Aorta (tissue), 5 donors: ENCODE data around the gene DPYSL4. TPM values are rescaled to one million over a fixed set of nuclear protein-coding genes. Genes with fewer than 3 reads are reported as not detected.
"Not testable (repeated sequence)": the region's sequence is repeated elsewhere in the genome, so short reads cannot be mapped to it uniquely, and the experiment has no call there.

Source experiments
- ATAC-seq: fragments of 200-7000 bp; cut with Tn5 transposase; one replicate; pipeline ENCODE4 v1.9.1; 2022; ENCODE audit warnings: moderate library complexity; ENCODE audit not compliant: low FRiP score
- DNase-seq, 2 donors: peaks; one replicate each; pipeline ENCODE4 v3.0.0-alpha.2; 2020
- H3K27ac ChIP-seq, 2 donors: one replicate each; pipeline ENCODE4 v1.5.1; 2013; ENCODE audit warnings: low read length in 2 of 2, mild to moderate bottlenecking in 2 of 2, moderate library complexity in 2 of 2, control low read depth in 1 of 2, inconsistent platforms in 1 of 2, low read depth in 1 of 2
- H3K27me3 ChIP-seq, 2 donors: one replicate each; pipeline ENCODE4 v1.6.1; 2013; ENCODE audit warnings: control low read depth in 1 of 2, low read length in 1 of 2, mild to moderate bottlenecking in 1 of 2, moderate library complexity in 1 of 2; ENCODE audit not compliant: insufficient read depth in 2 of 2, control insufficient read depth in 1 of 2
- H3K36me3 ChIP-seq, 2 donors: one replicate each; pipeline ENCODE4 v1.6.1; 2013; ENCODE audit warnings: control low read depth in 1 of 2, low read length in 1 of 2, mild to moderate bottlenecking in 1 of 2; ENCODE audit not compliant: insufficient read depth in 2 of 2, control insufficient read depth in 1 of 2
- H3K4me1 ChIP-seq, 2 donors: one replicate each; pipeline ENCODE4 v1.6.1; 2013; ENCODE audit warnings: low read length in 2 of 2, control low read depth in 1 of 2, mild to moderate bottlenecking in 1 of 2, moderate library complexity in 1 of 2; ENCODE audit not compliant: insufficient read depth in 2 of 2, control insufficient read depth in 1 of 2
- H3K4me3 ChIP-seq, 2 donors: one replicate each; pipeline ENCODE4 v1.5.1; 2013; ENCODE audit warnings: low read length in 2 of 2, control low read depth in 1 of 2, mild to moderate bottlenecking in 1 of 2
- H3K9me3 ChIP-seq: one replicate; pipeline ENCODE4 v1.6.1; 2013; ENCODE audit warnings: mild to moderate bottlenecking, low read length; ENCODE audit not compliant: control insufficient read depth
- WGBS, 2 donors: extraction: QIAGEN DNeasy Blood & Tissue Kit; methylation state at CpG; one replicate each; pipeline ENCODE4 v1.1.7; 2013; 5-methylcytosine and 5-hydroxymethylcytosine counted together
- intact Hi-C, 2 donors: fragments of 100-400 bp; cut with DNase I; formaldehyde crosslinking; loops; one replicate each; pipeline versions ENCODE4 v1.14.2 to v1.15.0; 2022
- polyA plus RNA-seq, 2 donors: library from polyadenylated mRNA; stranded (reverse); fragments of 200-250 nt; gene quantifications; one replicate each; pipeline ENCODE4 v1.2.3, GENCODE V29; 2013
- total RNA-seq, 2 donors: library from RNA; stranded (reverse); fragmentation: NEBNext Ultra II Directional; extraction: Animal tissue kit (Norgen Biotek cat#: 25700); gene quantifications; one replicate each; pipeline ENCODE4 v1.2.1, GENCODE V29; 2021
- donor health status: healthy with polysubstance abuse.
- donor health status: Bipolar disorder and iron deficiency.
- donor health status: DM: no; HTN: no; CAD: no.
- donor health status: DM: no; HTN: no; CAD: no.
- donor health status: DM: yes; HTN: yes; CAD: no.

The DPYSL4 gene
- total and polyA plus RNA-seq, 4 donors: 0.84 to 1.4 (median 0.95) TPM; not detected in 1

DNA sequence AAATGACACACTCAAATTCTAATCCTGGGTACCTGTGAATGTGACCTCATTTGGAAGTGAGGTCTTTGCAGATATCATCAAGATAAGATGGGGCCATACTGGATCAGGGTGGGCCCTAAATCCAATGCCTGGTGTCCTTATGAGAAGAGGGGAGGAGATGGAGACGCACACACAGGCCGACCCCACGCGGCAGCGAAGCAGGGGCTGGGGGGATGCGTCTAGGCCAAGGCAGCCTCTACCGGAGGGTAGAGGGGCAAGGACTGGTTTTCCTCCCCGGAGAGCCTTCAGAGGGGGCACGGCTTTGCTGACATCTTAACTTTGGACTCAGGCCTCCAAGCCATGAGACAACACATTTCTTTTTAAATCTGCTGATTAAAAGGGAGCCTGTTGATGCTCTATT, 33.3 kb downstream of the DPYSL4 start:
- Histone ChIP-seq H3K27ac (no peak overlapping the region), H3K9me3 (no peaks in the 10 kb centered on the region), H3K36me3 (no peaks in the 10 kb centered on the region), H3K4me3 (no peak overlapping the region), H3K27me3 (no peaks in the 10 kb centered on the region), H3K4me1 (no peaks in the 10 kb centered on the region)
- ATAC-seq (no peak), DNase-seq (no peak)
- intact Hi-C loops: loop anchor here in 1 of 2 donors (5.0 kb wide), 2 partner anchors 132 to 232 kb away; no protein-coding TSS in a partner anchor
- 88 to 91% methylated on average over 9 of the region's 9 CpGs for WGBS, 2 donors

DNA sequence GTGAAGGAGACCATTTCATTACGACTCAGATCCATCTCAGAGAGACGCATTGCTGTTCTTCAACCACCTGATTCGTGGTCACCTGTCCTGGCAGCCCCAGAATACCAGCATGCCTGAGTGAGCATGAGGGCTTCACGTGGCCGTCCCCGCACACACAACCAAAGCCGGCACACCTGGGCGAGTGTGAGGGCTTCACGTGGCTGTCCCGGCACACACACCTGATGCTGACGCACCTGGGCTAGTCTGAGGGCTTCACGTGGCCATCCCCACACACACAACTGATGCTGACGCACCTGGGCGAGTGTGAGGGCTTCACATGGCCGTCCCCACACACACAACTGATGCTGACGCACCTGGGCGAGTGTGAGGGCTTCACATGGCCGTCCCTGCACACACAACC, 34.2 kb downstream of the DPYSL4 start:
- H3K36me3 ChIP-seq, DNase-seq, H3K4me3 ChIP-seq, H3K4me1 ChIP-seq, H3K27ac ChIP-seq, H3K9me3 ChIP-seq, H3K27me3 ChIP-seq, ATAC-seq: not testable (repeated sequence)
- WGBS, 2 donors: 88 to 90% methylated on average over 18 of the region's 18 CpGs
- intact Hi-C loops: loop anchor here in 1 of 2 donors (5.0 kb wide), 2 partner anchors 131 to 231 kb away; no protein-coding TSS in a partner anchor

DNA sequence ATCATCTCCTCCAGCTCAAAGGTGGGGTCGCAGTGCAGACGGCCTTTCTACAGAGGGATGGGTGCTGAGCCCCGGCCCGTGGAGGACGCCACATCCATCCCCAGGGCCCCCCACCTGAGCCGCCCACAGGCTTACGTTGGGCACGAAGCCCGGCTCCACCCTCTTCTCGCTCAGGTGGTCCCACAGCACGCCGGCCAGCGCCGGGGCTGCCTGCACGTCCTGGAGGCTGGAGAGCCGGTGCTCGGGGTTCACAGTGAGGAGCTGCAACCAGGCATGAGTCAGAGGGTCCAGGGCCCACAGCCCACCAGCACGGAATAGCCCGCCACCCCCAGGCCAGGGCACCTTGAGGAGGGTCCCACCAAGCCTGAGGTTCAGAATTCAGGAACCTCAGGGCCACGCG, 36.0 kb downstream of the DPYSL4 start:
- H3K9me3 ChIP-seq: no peaks in the 10 kb centered on the region
- H3K27me3 ChIP-seq: no peaks in the 10 kb centered on the region
- intact Hi-C loops: loop anchor here (1.0 to 5.0 kb wide), 4 partner anchors 130 to 230 kb away; no protein-coding TSS in a partner anchor
- ATAC-seq (no peak), DNase-seq (no peak)
- 67 to 68% methylated on average over 21 of the region's 21 CpGs for WGBS, 2 donors
- no peaks in the 10 kb centered on the region for H3K36me3 ChIP-seq
- no peak overlapping the region for H3K4me3 ChIP-seq
- no peaks in the 10 kb centered on the region for H3K4me1 ChIP-seq
- no peak overlapping the region for H3K27ac ChIP-seq

DNA sequence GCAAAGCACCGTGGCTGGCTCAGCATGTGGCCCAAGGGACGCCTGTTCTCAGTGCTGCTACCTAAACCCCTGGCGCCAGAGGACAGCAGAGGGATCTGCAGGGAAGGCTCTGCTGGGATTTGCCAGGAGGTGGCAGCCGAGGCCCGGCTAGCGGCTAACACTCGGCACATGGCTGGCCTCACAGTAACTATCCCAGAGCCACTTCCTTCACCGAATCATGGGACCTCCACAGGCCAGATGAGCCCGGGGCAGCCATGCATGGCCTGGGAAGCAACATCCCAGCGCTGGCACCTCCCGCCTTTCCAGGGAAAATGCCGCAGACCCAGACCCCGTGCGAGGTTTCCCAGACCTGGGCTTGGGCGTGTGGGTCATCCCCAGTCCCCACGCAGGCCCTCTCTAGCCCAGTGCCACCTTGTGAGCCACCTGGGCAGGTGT, 36.4 kb downstream of the DPYSL4 start:
- peak; percentile 89 to 91 for DNase-seq
- ATAC-seq: peak; percentile 80
- intact Hi-C loops: loop anchor here (1.0 to 5.0 kb wide), 4 partner anchors 129 to 230 kb away; no protein-coding TSS in a partner anchor
- Histone ChIP-seq H3K36me3 (no peaks in the 10 kb centered on the region), H3K4me1 (no peaks in the 10 kb centered on the region), H3K9me3 (no peaks in the 10 kb centered on the region), H3K4me3 (no peak overlapping the region), H3K27ac (no peak overlapping the region), H3K27me3 (no peaks in the 10 kb centered on the region)
- WGBS, 2 donors: 30 to 37% methylated on average over 16 of the region's 16 CpGs

DNA sequence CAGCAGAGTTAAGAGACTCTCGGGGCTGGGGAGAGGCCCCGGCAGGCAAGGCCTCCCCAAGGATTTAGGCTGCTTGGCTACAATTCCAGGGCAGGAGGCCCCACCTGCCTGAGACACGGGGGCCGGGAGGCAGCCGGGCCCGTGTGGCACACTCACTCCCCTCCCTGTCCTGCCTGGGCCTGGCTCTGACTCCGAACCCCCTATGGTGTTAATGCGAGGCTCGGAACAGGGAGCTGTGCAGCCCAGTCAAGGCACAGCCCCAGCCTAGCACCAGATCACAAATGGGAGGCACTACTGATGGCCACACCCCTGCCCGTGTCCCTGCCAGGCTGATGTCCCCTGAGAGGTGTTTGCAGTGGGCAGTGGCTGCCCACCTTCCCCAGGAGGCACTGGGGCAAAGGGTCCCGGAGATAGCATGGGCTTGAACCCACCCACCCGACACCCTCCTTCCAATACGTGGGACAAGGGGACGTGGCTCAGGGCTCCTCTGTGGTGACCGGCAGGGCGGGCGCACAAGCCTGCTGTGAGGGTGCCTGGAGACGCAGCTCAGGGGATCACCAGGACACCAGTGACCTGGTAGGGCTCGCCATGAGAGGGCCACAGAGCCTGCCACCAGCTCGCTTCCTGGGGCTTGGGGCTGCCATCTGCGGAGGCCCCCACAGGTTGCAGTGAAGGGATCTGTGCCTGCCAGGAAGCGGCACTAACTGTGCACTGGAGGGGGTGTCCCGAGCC, 37.0 kb downstream of the DPYSL4 start:
- Histone ChIP-seq H3K27ac (no peak overlapping the region), H3K4me3 (no peak overlapping the region), H3K9me3 (no peaks in the 10 kb centered on the region), H3K36me3 (no peaks in the 10 kb centered on the region), H3K4me1 (no peaks in the 10 kb centered on the region), H3K27me3 (no peaks in the 10 kb centered on the region)
- 84 to 87% methylated on average over 23 of the region's 23 CpGs for WGBS, 2 donors
- no peak for ATAC-seq
- intact Hi-C loops: loop anchor here (1.0 to 5.0 kb wide), 4 partner anchors 129 to 229 kb away; no protein-coding TSS in a partner anchor
- no peak for DNase-seq

DNA sequence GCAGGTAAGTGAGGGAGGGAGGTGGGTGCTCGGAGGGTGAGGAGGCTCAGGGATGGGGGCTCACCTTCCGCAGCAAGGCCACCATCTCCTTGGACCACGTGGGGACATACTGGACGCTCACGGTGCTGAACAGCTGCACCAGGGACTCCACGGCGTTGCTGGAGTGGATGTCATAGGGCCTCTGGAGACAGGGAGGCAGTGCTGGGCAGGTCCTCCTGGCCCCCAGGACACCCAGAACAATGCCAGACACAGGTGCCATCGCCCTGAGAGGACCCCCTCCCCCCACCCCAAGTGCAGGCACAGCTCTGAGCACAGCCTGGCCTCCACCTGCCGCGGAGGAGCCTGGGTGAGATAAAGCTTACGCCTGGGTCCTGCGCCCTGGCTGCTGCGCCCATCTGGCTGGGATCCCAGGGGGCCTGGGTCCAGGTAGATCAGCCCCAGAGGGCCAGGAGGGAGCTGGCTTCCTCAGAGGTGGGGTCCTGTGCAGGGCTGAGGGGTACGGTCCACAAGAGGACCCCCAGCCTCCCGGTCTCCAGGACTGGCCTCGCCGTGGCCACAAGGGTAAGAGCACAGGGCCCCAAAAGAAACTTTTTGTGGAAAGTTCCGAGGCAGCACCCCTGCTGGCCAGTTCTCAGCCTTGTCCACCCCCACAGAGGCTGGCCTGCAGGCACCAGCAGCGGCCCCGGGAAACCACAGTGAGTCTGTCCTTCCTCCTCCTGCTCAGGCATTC, 37.8 kb downstream of the DPYSL4 start:
- intact Hi-C loops: loop anchor here in 1 of 2 donors (5.0 kb wide), 2 partner anchors 128 to 228 kb away; no protein-coding TSS in a partner anchor
- DNase-seq (no peak), ATAC-seq (no peak)
- WGBS, 2 donors: 83 to 87% methylated on average over 20 of the region's 20 CpGs
- Histone ChIP-seq H3K27me3 (no peaks in the 10 kb centered on the region), H3K4me3 (no peak overlapping the region), H3K9me3 (no peaks in the 10 kb centered on the region), H3K27ac (no peak overlapping the region), H3K36me3 (no peaks in the 10 kb centered on the region), H3K4me1 (no peaks in the 10 kb centered on the region)

DNA sequence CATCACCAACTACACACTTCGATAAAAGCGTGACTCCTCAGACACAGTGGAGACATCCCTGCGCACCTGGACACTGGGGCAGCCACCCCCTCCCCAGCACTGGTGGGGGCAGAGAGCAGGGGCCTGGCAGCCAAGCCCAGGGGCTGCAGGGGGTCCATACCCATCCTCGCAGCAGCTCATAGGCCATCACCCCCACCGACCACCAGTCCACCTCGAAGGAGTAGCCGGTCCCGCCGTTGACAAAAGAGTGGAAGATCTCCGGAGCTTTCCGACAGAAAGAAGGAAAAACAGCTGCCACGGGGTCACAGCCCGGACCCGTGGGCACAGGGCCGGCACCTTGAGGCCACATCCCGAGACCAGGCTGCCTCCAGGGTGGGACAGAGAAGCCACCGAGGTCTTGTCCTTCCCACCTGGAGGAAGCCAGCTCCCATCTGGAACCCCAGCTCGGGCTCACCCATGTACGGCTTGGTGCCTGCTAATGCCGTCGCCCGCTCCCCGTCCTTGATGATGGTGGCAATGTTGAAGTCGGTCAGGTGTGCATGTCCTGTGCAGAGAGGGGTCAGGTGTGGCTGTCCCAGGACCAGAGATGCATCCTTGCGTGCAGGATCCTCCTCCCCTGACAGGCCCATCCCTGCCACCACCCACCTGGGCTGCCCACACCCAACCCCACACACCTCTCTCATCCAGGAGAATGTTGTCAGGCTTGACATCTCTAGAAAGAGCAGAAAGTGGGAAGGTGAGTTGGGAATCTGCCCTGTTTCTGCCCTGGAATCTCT, 38.5 kb downstream of the DPYSL4 start:
- intact Hi-C loops: no loop called here

DNA sequence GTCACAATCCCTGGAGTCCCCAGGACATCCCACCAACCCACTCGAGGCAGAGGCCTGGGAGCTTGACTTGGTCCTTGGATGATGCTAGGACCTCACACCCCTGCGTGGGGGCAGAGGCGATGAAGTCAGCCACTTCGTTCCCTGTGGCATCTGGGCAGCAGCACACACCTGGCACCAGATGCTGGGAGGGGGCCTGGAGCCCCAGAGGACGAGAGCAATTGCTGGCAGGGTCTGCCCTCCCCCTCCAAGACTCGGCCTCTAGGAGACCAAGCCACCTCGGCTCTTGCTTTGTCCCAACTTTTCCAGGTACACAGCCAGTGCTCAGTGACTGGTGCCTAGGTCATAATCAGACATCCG, 39.1 kb downstream of the DPYSL4 start:
- H3K4me1 ChIP-seq: no peaks in the 10 kb centered on the region
- no peaks in the 10 kb centered on the region for H3K9me3 ChIP-seq
- no peak overlapping the region for H3K4me3 ChIP-seq
- DNase-seq: no peak
- ATAC-seq: no peak
- no peak overlapping the region for H3K27ac ChIP-seq
- H3K27me3 ChIP-seq: no peaks in the 10 kb centered on the region
- intact Hi-C loops: no loop called here
- 74 to 75% methylated on average over 8 of the region's 8 CpGs for WGBS, 2 donors
- H3K36me3 ChIP-seq: no peaks in the 10 kb centered on the region

More for the DNA sequence above, 38.5 kb downstream of the DPYSL4 start:
- no peaks in the 10 kb centered on the region for H3K27me3 ChIP-seq
- ATAC-seq (no peak), DNase-seq (no peak)
- H3K27ac ChIP-seq: no peak overlapping the region
- no peaks in the 10 kb centered on the region for H3K9me3 ChIP-seq
- no peak overlapping the region for H3K4me3 ChIP-seq
- 91 to 93% methylated on average over 25 of the region's 25 CpGs for WGBS, 2 donors
- H3K36me3 ChIP-seq: no peaks in the 10 kb centered on the region
- no peaks in the 10 kb centered on the region for H3K4me1 ChIP-seq
